ENCODE data around the gene PLAGL2.

- TF ChIP-seq ZNF3 (CRISPR knock-in tag; IDR thresholded peaks at IDR 0.05) (no peak), NKRF (IDR thresholded peaks at IDR 0.05; ENCODE audit: borderline replicate concordance) (no peak), PTRF (tag; IDR thresholded peaks at IDR 0.05) (no peak), CTCF (IDR thresholded peaks at IDR 0.05 in 2 of 3, conservative IDR thresholded peaks at IDR 0.05 in 1 of 3; ENCODE audit: insufficient read depth in 2 of 3, low read depth in 1 of 3, low read length in 3 of 3) (no peak), FOXA3 (CRISPR knock-in tag; conservative IDR thresholded peaks at IDR 0.05 in 1 of 2, IDR thresholded peaks at IDR 0.05 in 1 of 2) (no peak), POLR2AphosphoS5 (IDR thresholded peaks at IDR 0.05; ENCODE audit: control insufficient read depth, insufficient read depth, low read depth, low read length) (no peak), ARID4B (CRISPR knock-in tag; IDR thresholded peaks at IDR 0.05) (no peak), NFXL1 (CRISPR knock-in tag; IDR thresholded peaks at IDR 0.05) (no peak), SMAD4 (CRISPR knock-in tag; conservative IDR thresholded peaks at IDR 0.05) (no peak)
- TF ChIP-seq, protein P1, sequence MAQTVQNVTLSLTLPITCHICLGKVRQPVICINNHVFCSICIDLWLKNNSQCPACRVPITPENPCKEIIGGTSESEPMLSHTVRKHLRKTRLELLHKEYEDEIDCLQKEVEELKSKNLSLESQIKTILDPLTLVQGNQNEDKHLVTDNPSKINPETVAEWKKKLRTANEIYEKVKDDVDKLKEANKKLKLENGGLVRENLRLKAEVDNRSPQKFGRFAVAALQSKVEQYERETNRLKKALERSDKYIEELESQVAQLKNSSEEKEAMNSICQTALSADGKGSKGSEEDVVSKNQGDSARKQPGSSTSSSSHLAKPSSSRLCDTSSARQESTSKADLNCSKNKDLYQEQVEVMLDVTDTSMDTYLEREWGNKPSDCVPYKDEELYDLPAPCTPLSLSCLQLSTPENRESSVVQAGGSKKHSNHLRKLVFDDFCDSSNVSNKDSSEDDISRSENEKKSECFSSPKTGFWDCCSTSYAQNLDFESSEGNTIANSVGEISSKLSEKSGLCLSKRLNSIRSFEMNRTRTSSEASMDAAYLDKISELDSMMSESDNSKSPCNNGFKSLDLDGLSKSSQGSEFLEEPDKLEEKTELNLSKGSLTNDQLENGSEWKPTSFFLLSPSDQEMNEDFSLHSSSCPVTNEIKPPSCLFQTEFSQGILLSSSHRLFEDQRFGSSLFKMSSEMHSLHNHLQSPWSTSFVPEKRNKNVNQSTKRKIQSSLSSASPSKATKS (CRISPR knock-in tag; IDR thresholded peaks at IDR 0.05): no peak
These were observed 6.1 kb downstream of the PLAGL2 start for GRCh38 chr20:32201296-32201976.
